Measurements from ENCODE around the gene METTL13.
"Not testable (repeated sequence)": the region's sequence is repeated elsewhere in the genome, so short reads cannot be mapped to it uniquely, and the experiment has no call there.

GRCh38 chr1:171799698-171800097, 18.2 kb downstream of the METTL13 start:
- not testable (repeated sequence) for TF ChIP-seq CTCF, POLR2A (IDR thresholded peaks at IDR 0.05)

All from body of pancreas (tissue), 4 donors.